HepG2 (cell line): ENCODE data around the gene ZFYVE27. TPM values are rescaled to one million over a fixed set of nuclear protein-coding genes. Genes with fewer than 3 reads are reported as not detected.

Experiments used
- ATAC-seq: fragments of 200-7000 bp; cut with Tn5 transposase; 3 replicates; pipeline ENCODE4 v1.9.1; 2020; ENCODE audit warnings: mild to moderate bottlenecking, moderate library complexity
- BruUV-seq: library from RNA; stranded (reverse); fragments of 400-500 nt; replicated peaks from 2 replicates; lab custom pipeline; 2021; lab: Mats Ljungman, UMichigan
- CTCF ChIA-PET: fragments of 300-600 bp; formaldehyde crosslinking; extraction: SDS; loops from one replicate; lab custom pipeline; 2021; ENCODE audit warnings: low total read pairs, inconsistent platforms, low intra/inter-chr PET ratio; lab: Yijun Ruan, JAX
- POLR2A ChIA-PET: fragments of 350-600 bp; sonication (Branson Sonifier 250); formaldehyde crosslinking; loops from one replicate; lab custom pipeline; 2020; ENCODE audit warnings: antibody characterized with exemption, inconsistent platforms; lab: Yijun Ruan, JAX
- DNase-seq: peaks from one replicate; pipeline ENCODE4 v3.0.0-alpha.2; 2015; ENCODE audit warnings: low spot score
- FAIRE-seq: peaks from 3 replicates; lab custom pipeline; 2011; peaks lifted over from hg19 to GRCh38; lab: Jason Lieb, UNC
- H2AFZ ChIP-seq: one replicate; pipeline ENCODE4 v1.6.1; 2011; ENCODE audit warnings: low read length, inconsistent platforms
- H3K27ac ChIP-seq: fragments of 300-600 bp; 3 replicates; pipeline ENCODE4 v1.8.0; 2011; ENCODE audit warnings: mixed run types, mild to moderate bottlenecking, mixed read lengths, low read length, inconsistent platforms; ENCODE audit not compliant: insufficient read depth; ENCODE audit errors: extremely low read length
- H3K27me3 ChIP-seq, 2 experiments: fragments of 200-600 bp in 1 of 2; 2 replicates in 1 of 2; 3 replicates in 1 of 2; pipeline versions ENCODE4 v1.6.0 to v1.8.0; 2011; ENCODE audit warnings: low read length in 2 of 2, mild to moderate bottlenecking in 2 of 2, moderate library complexity in 2 of 2, inconsistent platforms in 1 of 2; ENCODE audit not compliant: insufficient read depth in 2 of 2, control insufficient read depth in 1 of 2
- H3K36me3 ChIP-seq, 2 experiments: fragments of 200-600 bp in 1 of 2; replicated peaks in 1 of 2; 2 replicates in 1 of 2; 3 replicates in 1 of 2; pipeline versions ENCODE4 v1.5.1 to v1.8.0; 2011; ENCODE audit warnings: low read length in 2 of 2, inconsistent platforms in 1 of 2; ENCODE audit not compliant: insufficient read depth in 2 of 2, control insufficient read depth in 1 of 2
- H3K4me1 ChIP-seq: 2 replicates; pipeline ENCODE4 v1.5.1; 2012; ENCODE audit warnings: low read length, inconsistent platforms; ENCODE audit not compliant: insufficient read depth
- H3K4me2 ChIP-seq: 2 replicates; pipeline ENCODE4 v1.6.0; 2011; ENCODE audit warnings: low read depth, low read length, inconsistent platforms
- H3K4me3 ChIP-seq, 3 experiments: fragments of 200-600 bp in 1 of 3; sonication (generic), shearing (Covaris generic) in 1 of 3; replicated peaks in 1 of 3; 2 replicates each; pipeline ENCODE4 v1.5.1; 2011 to 2016; ENCODE audit warnings: low read length in 3 of 3, inconsistent platforms in 2 of 3, low read depth in 2 of 3, mild to moderate bottlenecking in 2 of 3, control low read depth in 1 of 3, mixed read lengths in 1 of 3; ENCODE audit not compliant: insufficient read depth in 1 of 3
- H3K79me2 ChIP-seq: one replicate; pipeline ENCODE4 v1.6.1; 2011; ENCODE audit warnings: low read length, inconsistent platforms; ENCODE audit not compliant: insufficient read depth
- H3K9ac ChIP-seq: 2 replicates; pipeline ENCODE4 v1.6.0; 2011; ENCODE audit warnings: mild to moderate bottlenecking, low read depth, low read length, inconsistent platforms; ENCODE audit not compliant: insufficient read depth
- H3K9me3 ChIP-seq: 2 replicates; pipeline ENCODE4 v1.5.1; 2012; ENCODE audit warnings: mild to moderate bottlenecking, low read length
- H4K20me1 ChIP-seq: 2 replicates; pipeline ENCODE4 v1.6.0; 2011; ENCODE audit warnings: inconsistent platforms, mild to moderate bottlenecking, low read length, moderate library complexity; ENCODE audit not compliant: insufficient read depth
- AGO2 ChIP-seq: fragments of 200-400 bp; formaldehyde crosslinking; optimal IDR thresholded peaks from 2 replicates; pipeline ENCODE3; 2017; ENCODE audit warnings: mild to moderate bottlenecking, low read depth, low read length, moderate library complexity
- BRCA1 ChIP-seq: sonication (generic); formaldehyde crosslinking; IDR thresholded peaks from 2 replicates; pipeline ENCODE4 v1.4.0; 2020; ENCODE audit warnings: missing genetic modification reagents
- CCAR2 ChIP-seq: fragments of 200-400 bp; formaldehyde crosslinking; optimal IDR thresholded peaks from 2 replicates; pipeline ENCODE3; 2018; ENCODE audit warnings: low read depth, mild to moderate bottlenecking, low read length, moderate library complexity
- DBP ChIP-seq: sonication (generic); formaldehyde crosslinking; IDR thresholded peaks from 2 replicates; pipeline ENCODE4 v1.4.0; 2020; ENCODE audit warnings: missing genetic modification reagents; ENCODE audit errors: not compliant biosample characterization
- MXI1 ChIP-seq: IDR thresholded peaks from 3 replicates; pipeline ENCODE4 v1.6.1; 2012; ENCODE audit warnings: low read depth, low read length, inconsistent platforms, borderline replicate concordance
- POGZ ChIP-seq: sonication (generic); formaldehyde crosslinking; IDR thresholded peaks from 2 replicates; pipeline ENCODE4 v1.4.0; 2020; ENCODE audit warnings: mild to moderate bottlenecking, missing genetic modification reagents
- POLR2A ChIP-seq, 2 experiments: IDR thresholded peaks; 2 replicates each; pipeline ENCODE4 v1.6.1; 2011; ENCODE audit warnings: low read depth in 2 of 2, low read length in 2 of 2, mild to moderate bottlenecking in 1 of 2, moderate library complexity in 1 of 2; ENCODE audit not compliant: insufficient read depth in 1 of 2
- REL ChIP-seq: sonication (generic); formaldehyde crosslinking; conservative IDR thresholded peaks from 2 replicates; pipeline ENCODE4 v1.8.0; 2022; ENCODE audit warnings: mild to moderate bottlenecking, missing genetic modification reagents, moderate library complexity
- THAP11 ChIP-seq: IDR thresholded peaks from 2 replicates; pipeline ENCODE4 v1.6.1; 2016; ENCODE audit warnings: missing biosample characterization, missing genetic modification reagents
- THAP8 ChIP-seq: sonication (generic); formaldehyde crosslinking; IDR thresholded peaks from 2 replicates; pipeline ENCODE4 v1.5.1; 2020; ENCODE audit warnings: missing genetic modification reagents, mild to moderate bottlenecking, borderline replicate concordance
- ZHX1 ChIP-seq: sonication (generic); formaldehyde crosslinking; IDR thresholded peaks from 2 replicates; pipeline ENCODE4 v1.8.1; 2022; ENCODE audit warnings: low read depth, mild to moderate bottlenecking, missing genetic modification reagents
- ZMAT3 ChIP-seq: sonication (generic); formaldehyde crosslinking; conservative IDR thresholded peaks from 2 replicates; pipeline ENCODE4 v1.7.0; 2021; ENCODE audit warnings: missing genetic modification reagents
- ZNF350 ChIP-seq: sonication (generic); formaldehyde crosslinking; IDR thresholded peaks from 2 replicates; pipeline ENCODE4 v1.4.0; 2020; ENCODE audit warnings: mild to moderate bottlenecking, low read depth, missing genetic modification reagents, borderline replicate concordance
- ZNF790 ChIP-seq: sonication (generic); formaldehyde crosslinking; IDR thresholded peaks from 2 replicates; pipeline ENCODE4 v1.8.0; 2022; ENCODE audit warnings: missing genetic modification reagents, mild to moderate bottlenecking, borderline replicate concordance
- WGBS: methylation state at CpG from one replicate; pipeline ENCODE4 v1.1.6; 2017; ENCODE audit warnings: low lambda C conversion rate; 5-methylcytosine and 5-hydroxymethylcytosine counted together
- in situ Hi-C: cut with HindIII; loops from 2 replicates; pipeline ENCODE4 v1.10.0; 2017; ENCODE audit warnings: low pct_unique_long_range_greater_than_20kb; ENCODE audit not compliant: extremely low pct_ligation_motif_present
- intact Hi-C: fragments of 100-400 bp; cut with micrococcal nuclease; formaldehyde crosslinking; loops from one replicate; pipeline ENCODE4 v1.10.0; 2022; ENCODE audit not compliant: unreplicated experiment
- polyA plus RNA-seq, 8 experiments: library from polyadenylated mRNA; depleted of rRNA in 3 of 8; stranded (reverse) in 7 of 8; unstranded in 1 of 8; fragments of >200 nt; fragmentation: Illumina TruSeq in 4 of 8; extraction: Trizol in 4 of 8; gene quantifications; 2 replicates each; pipeline versions ENCODE4 v1.2.1 to v1.2.3, GENCODE V29; 2011 to 2016; ENCODE audit warnings: low read depth in 4 of 8, missing spikeins in 1 of 8, mixed read lengths in 1 of 8; ENCODE audit not compliant: insufficient read depth in 1 of 8
- total RNA-seq, 5 experiments: library from RNA; depleted of rRNA; stranded (reverse); fragments of >200 nt; fragmentation: Illumina TruSeq; extraction: Trizol; gene quantifications; 2 replicates each; pipeline ENCODE4 v1.2.3, GENCODE V29; 2016; ENCODE audit warnings: low read depth in 1 of 5

The ZFYVE27 gene
- total and polyA plus RNA-seq, 2 of the 13 experiments (the other 11 are each of a cell fraction or from before 2014, with no cell fraction given): 19.7 to 20.5 TPM

- H3K27me3 ChIP-seq: no peaks in the 10 kb centered on the region
- intact Hi-C loops: loop anchor here (2.0 kb wide), 1 partner anchor 35 kb away; no protein-coding TSS in a partner anchor
- H3K36me3 ChIP-seq: peaks cover 11 to 37% of the 10 kb centered on the region in 2 experiments; a peak in 4 of 5 replicates
- TF ChIP-seq REL (CRISPR knock-in tag) (no peak), AGO2 (peak; percentile 69), POLR2A (IDR thresholded peaks at IDR 0.05; ENCODE audit: insufficient read depth in 1 of 2, low read depth in 2 of 2, low read length in 2 of 2) (0 out of 4 replicates have a peak, but pooled peaks of 1 of the 2 experiments have one; percentile 23), THAP8 (CRISPR knock-in tag) (no peak)
- TF ChIP-seq, all 625 proteins: peak for 2
- no peaks in the 10 kb centered on the region for H3K79me2 ChIP-seq
- 98% methylated on average over 7 of the region's 8 CpGs for WGBS
- no peak for FAIRE-seq
- in situ Hi-C loops: no loop called here
- H4K20me1 ChIP-seq: no peaks in the 10 kb centered on the region
- ATAC-seq: no peak
- no peaks in the 10 kb centered on the region for H3K9me3 ChIP-seq
- no peak overlapping the region for H3K9ac ChIP-seq
- no peak overlapping the region for H2AFZ ChIP-seq
- CTCF ChIA-PET: interaction anchor here (1.4 kb wide), 1 partner anchor 107 kb away, joined by 3 read pairs; no protein-coding TSS in a partner anchor
- H3K4me1 ChIP-seq: peaks cover 49% of the 10 kb centered on the region
- BruUV-seq: no TSS peak
- DNase-seq: no peak
- H3K4me2 ChIP-seq: no peak overlapping the region
- H3K4me3 ChIP-seq: no peak overlapping the region
- no peak overlapping the region for H3K27ac ChIP-seq
- POLR2A ChIA-PET: interaction anchor here (2.1 kb wide), 1 partner anchor 25 kb away, joined by 8 read pairs; the partner anchor contains the start of gene ZFYVE27
Observed at GRCh38 chr10:97761331-97761865, 24.5 kb downstream of the ZFYVE27 start.

GRCh38 chr10:97762056-97762455 is 25.1 kb downstream of the ZFYVE27 start:
- Histone ChIP-seq H3K9me3 (no peaks in the 10 kb centered on the region), H3K36me3 (peaks cover 9 to 31% of the 10 kb centered on the region in 2 experiments; a peak in 4 of 5 replicates), H2AFZ (no peak overlapping the region), H3K4me1 (peaks cover 49% of the 10 kb centered on the region), H3K4me2 (no peak overlapping the region), H3K79me2 (no peaks in the 10 kb centered on the region), H3K27ac (no peak overlapping the region), H3K4me3 (no peak overlapping the region), H3K27me3 (no peaks in the 10 kb centered on the region), H3K9ac (no peak overlapping the region), H4K20me1 (no peaks in the 10 kb centered on the region)
- DNase-seq (no peak), ATAC-seq (no peak), FAIRE-seq (no peak)
- intact Hi-C loops: loop anchor here (1.0 kb wide), 1 partner anchor 15 kb away; no protein-coding TSS in a partner anchor
- 98% methylated on average over 10 of the region's 10 CpGs for WGBS
- in situ Hi-C loops: no loop called here
- BruUV-seq: no TSS peak
- ChIA-PET POLR2A (interaction anchor here (1.1 to 2.1 kb wide), 4 partner anchors 10 to 25 kb away, joined by 3 to 8 read pairs (median 4); partner anchors contain the start of gene ZFYVE27), CTCF (no interaction called here)
- TF ChIP-seq BRCA1 (CRISPR knock-in tag) (no peak), THAP11 (CRISPR knock-in tag) (no peak), ZHX1 (CRISPR knock-in tag) (no peak), DBP (CRISPR knock-in tag) (no peak), MXI1 (no peak), ZNF790 (CRISPR knock-in tag) (no peak), ZNF350 (CRISPR knock-in tag) (no peak), ZMAT3 (CRISPR knock-in tag) (no peak), CCAR2 (no peak), POGZ (CRISPR knock-in tag) (no peak)
